Caco-2 (cell line): ENCODE results near the gene BICDL2. TPM values are rescaled to one million over a fixed set of nuclear protein-coding genes. Genes with fewer than 3 reads are reported as not detected.

Experiments used
- BruUV-seq: library from RNA; stranded (reverse); fragments of 400-500 nt; replicated peaks from 2 replicates; lab custom pipeline; 2021; lab: Mats Ljungman, UMichigan
- CTCF ChIA-PET: fragments of 300-600 bp; sonication (Branson Sonifier 250); formaldehyde crosslinking; loops from one replicate; lab custom pipeline; 2022; ENCODE audit warnings: antibody characterized with exemption; lab: Charles Lee
- POLR2A ChIA-PET: fragments of 300-600 bp; sonication (Branson Sonifier 250); formaldehyde crosslinking; loops from one replicate; lab custom pipeline; 2022; ENCODE audit warnings: antibody characterized with exemption; lab: Charles Lee
- DNase-seq, 2 experiments: peaks; one replicate each; pipeline versions ENCODE4 v3.0.0 to v3.0.0-alpha.2; 2020 to 2022
- H3K27me3 ChIP-seq: replicated peaks from 2 replicates; pipeline ENCODE4 v1.6.0; 2011; ENCODE audit warnings: low read length; ENCODE audit not compliant: control insufficient read depth, insufficient read depth
- H3K36me3 ChIP-seq: 2 replicates; pipeline ENCODE4 v1.5.1; 2011; ENCODE audit warnings: low read length; ENCODE audit not compliant: control insufficient read depth, insufficient read depth
- H3K4me1 ChIP-seq: fragments of 250-450 bp; sonication (Bioruptor Pico); 2 replicates; pipeline ENCODE4 v1.5.1; 2020; ENCODE audit warnings: mild to moderate bottlenecking
- H3K4me3 ChIP-seq: 2 replicates; pipeline ENCODE4 v1.5.1; 2011; ENCODE audit warnings: low read depth, mild to moderate bottlenecking, control low read depth, low read length
- H3K9me3 ChIP-seq: fragments of 250-450 bp; sonication (Bioruptor Pico); 2 replicates; pipeline ENCODE4 v1.5.1; 2020; ENCODE audit warnings: mild to moderate bottlenecking, moderate library complexity
- H3K27ac Mint-ChIP-seq: one replicate; pipeline ENCODE4 v1.8.0; 2022; ENCODE audit warnings: mixed read lengths; ENCODE audit not compliant: unreplicated experiment
- H3K27me3 Mint-ChIP-seq: one replicate; pipeline ENCODE4 v1.8.0; 2022; ENCODE audit warnings: mixed read lengths; ENCODE audit not compliant: insufficient read depth, unreplicated experiment
- H3K36me3 Mint-ChIP-seq: one replicate; pipeline ENCODE4 v1.8.0; 2022; ENCODE audit warnings: mild to moderate bottlenecking, mixed read lengths; ENCODE audit not compliant: insufficient read depth, unreplicated experiment
- H3K4me1 Mint-ChIP-seq: one replicate; pipeline ENCODE4 v1.8.0; 2022; ENCODE audit warnings: low read depth, mixed read lengths; ENCODE audit not compliant: unreplicated experiment
- H3K4me3 Mint-ChIP-seq: one replicate; pipeline ENCODE4 v1.8.0; 2022; ENCODE audit warnings: mild to moderate bottlenecking, moderate library complexity, mixed read lengths; ENCODE audit not compliant: unreplicated experiment
- H3K9me3 Mint-ChIP-seq: one replicate; pipeline ENCODE4 v1.8.0; 2022; ENCODE audit warnings: mixed read lengths; ENCODE audit not compliant: unreplicated experiment
- intact Hi-C: fragments of 100-400 bp; cut with micrococcal nuclease; formaldehyde crosslinking; loops from one replicate; pipeline ENCODE4 v1.10.0; 2022; ENCODE audit not compliant: unreplicated experiment
- total RNA-seq: library from RNA; stranded (reverse); gene quantifications from 2 replicates; pipeline ENCODE4 v1.2.3, GENCODE V29; 2022
- TF ChIP-seq, protein P1 (sequence below), 2 experiments: fragments of 200-600 bp in 1 of 2; IDR thresholded peaks; 1 replicate in 1 of 2; 2 replicates in 1 of 2; pipeline versions ENCODE4 v1.5.1 to v1.8.0; 2011 to 2022; ENCODE audit warnings: antibody characterized with exemption in 1 of 2, control low read depth in 1 of 2, inconsistent platforms in 1 of 2, low read depth in 1 of 2, low read length in 1 of 2, mild to moderate bottlenecking in 1 of 2, moderate library complexity in 1 of 2; ENCODE audit not compliant: insufficient read depth in 1 of 2, severe bottlenecking in 1 of 2, unreplicated experiment in 1 of 2

Gene BICDL2
- total RNA-seq, 1 experiment from 2014 or later = 10.6 TPM

DNA sequence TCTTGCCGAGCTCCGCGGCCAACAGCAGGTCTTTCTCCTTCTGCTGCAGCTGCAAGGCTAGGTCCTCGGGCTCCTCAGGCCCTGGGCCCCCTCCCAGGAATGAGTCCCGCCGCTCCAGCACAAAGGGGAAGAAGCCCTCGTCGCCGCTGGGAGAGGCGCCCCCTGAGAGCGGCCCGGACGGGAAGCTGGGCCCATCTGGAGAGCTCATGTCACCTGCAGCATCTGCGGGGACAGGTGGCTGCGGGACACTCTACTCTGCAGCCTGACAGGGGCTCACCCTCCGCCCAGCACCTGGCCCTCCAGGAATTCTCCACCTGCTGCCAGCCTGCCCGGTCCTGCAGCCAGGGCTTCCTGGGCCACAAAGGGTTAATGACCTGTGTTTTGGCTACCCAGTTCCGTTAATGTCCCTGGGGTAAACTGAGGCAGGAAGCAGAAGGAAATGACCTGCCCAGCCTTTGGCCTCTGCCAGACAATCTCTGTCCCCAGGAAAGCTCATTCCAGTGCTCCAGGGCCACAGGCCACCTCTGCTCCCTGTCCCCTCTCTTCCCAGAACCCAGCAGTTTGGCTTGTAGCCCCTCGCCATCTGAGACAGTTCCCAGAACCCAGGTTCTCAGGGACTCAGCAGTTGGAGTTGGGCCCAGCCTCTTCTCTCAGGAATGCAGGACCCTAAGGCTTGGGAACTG lies 1.3 kb downstream of the BICDL2 start:
- H3K27me3 ChIP-seq = no peaks in the 10 kb centered on the region
- H3K4me1 ChIP-seq = peaks cover 4% of the 10 kb centered on the region
- no peaks in the 10 kb centered on the region for H3K9me3 ChIP-seq
- TF ChIP-seq, protein P1, sequence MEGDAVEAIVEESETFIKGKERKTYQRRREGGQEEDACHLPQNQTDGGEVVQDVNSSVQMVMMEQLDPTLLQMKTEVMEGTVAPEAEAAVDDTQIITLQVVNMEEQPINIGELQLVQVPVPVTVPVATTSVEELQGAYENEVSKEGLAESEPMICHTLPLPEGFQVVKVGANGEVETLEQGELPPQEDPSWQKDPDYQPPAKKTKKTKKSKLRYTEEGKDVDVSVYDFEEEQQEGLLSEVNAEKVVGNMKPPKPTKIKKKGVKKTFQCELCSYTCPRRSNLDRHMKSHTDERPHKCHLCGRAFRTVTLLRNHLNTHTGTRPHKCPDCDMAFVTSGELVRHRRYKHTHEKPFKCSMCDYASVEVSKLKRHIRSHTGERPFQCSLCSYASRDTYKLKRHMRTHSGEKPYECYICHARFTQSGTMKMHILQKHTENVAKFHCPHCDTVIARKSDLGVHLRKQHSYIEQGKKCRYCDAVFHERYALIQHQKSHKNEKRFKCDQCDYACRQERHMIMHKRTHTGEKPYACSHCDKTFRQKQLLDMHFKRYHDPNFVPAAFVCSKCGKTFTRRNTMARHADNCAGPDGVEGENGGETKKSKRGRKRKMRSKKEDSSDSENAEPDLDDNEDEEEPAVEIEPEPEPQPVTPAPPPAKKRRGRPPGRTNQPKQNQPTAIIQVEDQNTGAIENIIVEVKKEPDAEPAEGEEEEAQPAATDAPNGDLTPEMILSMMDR (IDR thresholded peaks at IDR 0.05; ENCODE audit: insufficient read depth in 1 of 2, low read depth in 1 of 2, low read length in 1 of 2, severe bottlenecking in 1 of 2, unreplicated experiment in 1 of 2) = no peak
- CTCF ChIA-PET = interaction anchor here (0.6 to 1.1 kb wide), 2 partner anchors 19 to 23 kb away, joined by 3 to 6 read pairs; no protein-coding TSS in a partner anchor
- H3K4me3 ChIP-seq = peak overlapping the region; percentile 67
- no peak for DNase-seq
- peak overlapping the region; percentile 35 for H3K27ac Mint-ChIP-seq
- no peaks in the 10 kb centered on the region for H3K36me3 ChIP-seq
- H3K36me3 Mint-ChIP-seq = peaks cover 6% of the 10 kb centered on the region
- H3K27me3 Mint-ChIP-seq = no peaks in the 10 kb centered on the region
- POLR2A ChIA-PET = interaction anchor here (1.3 kb wide), 1 partner anchor 15 kb away, joined by 3 read pairs; the partner anchor contains the start of gene TNFRSF12A
- H3K4me3 Mint-ChIP-seq = peak overlapping the region; percentile 73
- no TSS peak for BruUV-seq
- intact Hi-C loops = no loop called here
- no peaks in the 10 kb centered on the region for H3K9me3 Mint-ChIP-seq
- no peaks in the 10 kb centered on the region for H3K4me1 Mint-ChIP-seq

DNA sequence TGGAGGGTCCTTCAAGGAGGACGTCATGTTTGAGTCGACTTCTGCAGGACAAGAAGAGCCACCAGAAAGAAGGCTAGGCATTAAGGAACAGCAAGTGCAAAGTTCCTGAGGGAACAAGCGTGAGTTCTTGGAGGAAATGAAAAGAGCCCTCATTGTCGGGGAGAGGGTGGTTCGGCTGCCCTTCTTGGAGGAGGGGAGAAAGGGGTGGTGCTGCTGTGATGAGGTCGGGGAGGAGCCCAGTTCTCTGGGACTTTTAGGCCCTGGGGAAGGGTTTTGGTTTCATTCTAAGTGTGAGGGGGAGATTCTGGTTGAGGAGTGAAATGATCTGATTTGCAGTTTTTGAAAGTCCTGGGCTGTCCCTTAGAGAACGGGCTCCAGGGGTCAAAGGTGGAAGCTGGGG lies 4.1 kb downstream of the BICDL2 start:
- Mint-ChIP-seq H3K27ac (no peak overlapping the region), H3K4me1 (no peaks in the 10 kb centered on the region), H3K36me3 (peaks cover 22% of the 10 kb centered on the region), H3K4me3 (no peak overlapping the region), H3K9me3 (no peaks in the 10 kb centered on the region), H3K27me3 (no peaks in the 10 kb centered on the region)
- Histone ChIP-seq H3K36me3 (0 out of 2 replicates have a peak, but pooled peaks cover 2% of the 10 kb centered on the region), H3K27me3 (no peaks in the 10 kb centered on the region), H3K9me3 (no peaks in the 10 kb centered on the region), H3K4me1 (peaks cover 7% of the 10 kb centered on the region), H3K4me3 (no peak overlapping the region)
- BruUV-seq = no TSS peak
- POLR2A ChIA-PET = no interaction called here
- no peak for DNase-seq
- TF ChIP-seq, protein P1 (IDR thresholded peaks at IDR 0.05; ENCODE audit: insufficient read depth in 1 of 2, low read depth in 1 of 2, low read length in 1 of 2, severe bottlenecking in 1 of 2, unreplicated experiment in 1 of 2) = no peak
- intact Hi-C loops = no loop called here
- CTCF ChIA-PET = interaction anchor here (1.3 to 2.3 kb wide), 4 partner anchors 12 to 91 kb away, joined by 4 to 21 read pairs (median 8); no protein-coding TSS in a partner anchor

GRCh38 chr16:3030222-3031212 lies 6.2 kb downstream of the BICDL2 start:
- CTCF ChIA-PET = interaction anchor here (0.5 to 2.9 kb wide), 12 partner anchors 9 to 662 kb away, joined by 3 to 33 read pairs (median 6); partner anchors contain the start of genes TNFRSF12A and ZNF205
- Histone ChIP-seq H3K36me3 (peaks cover 6% of the 10 kb centered on the region), H3K4me1 (peaks cover 7% of the 10 kb centered on the region), H3K4me3 (no peak overlapping the region), H3K27me3 (no peaks in the 10 kb centered on the region), H3K9me3 (no peaks in the 10 kb centered on the region)
- Mint-ChIP-seq H3K4me1 (peaks cover 7% of the 10 kb centered on the region), H3K9me3 (no peaks in the 10 kb centered on the region), H3K27me3 (no peaks in the 10 kb centered on the region), H3K36me3 (peaks cover 41% of the 10 kb centered on the region), H3K27ac (peak overlapping the region; percentile 57), H3K4me3 (peak overlapping the region; percentile 12)
- no peak for DNase-seq
- intact Hi-C loops = no loop called here
- BruUV-seq = no TSS peak
- TF ChIP-seq, protein P1 (IDR thresholded peaks at IDR 0.05; ENCODE audit: insufficient read depth in 1 of 2, low read depth in 1 of 2, low read length in 1 of 2, severe bottlenecking in 1 of 2, unreplicated experiment in 1 of 2) = no peak
- POLR2A ChIA-PET = no interaction called here
